Uterus (tissue), 2 donors: Measurements from ENCODE around the gene PRPS1.

Experiments used
- POLR2A ChIP-seq, 2 donors: fragments of 450-650 bp; IDR thresholded peaks; one replicate each; pipeline ENCODE4 v1.6.1; 2016; ENCODE audit warnings: antibody characterized with exemption in 2 of 2, mild to moderate bottlenecking in 1 of 2, moderate library complexity in 1 of 2
- TF ChIP-seq, protein P1 (sequence below), 4 experiments: fragments of 200-600 bp in 2 of 4; fragments of 450-650 bp in 2 of 4; sonication (generic) in 2 of 4; IDR thresholded peaks; one replicate each; pipeline ENCODE4 v1.5.1; 2016 to 2019; ENCODE audit warnings: antibody characterized with exemption in 4 of 4, mild to moderate bottlenecking in 2 of 4, moderate library complexity in 1 of 4

DNA sequence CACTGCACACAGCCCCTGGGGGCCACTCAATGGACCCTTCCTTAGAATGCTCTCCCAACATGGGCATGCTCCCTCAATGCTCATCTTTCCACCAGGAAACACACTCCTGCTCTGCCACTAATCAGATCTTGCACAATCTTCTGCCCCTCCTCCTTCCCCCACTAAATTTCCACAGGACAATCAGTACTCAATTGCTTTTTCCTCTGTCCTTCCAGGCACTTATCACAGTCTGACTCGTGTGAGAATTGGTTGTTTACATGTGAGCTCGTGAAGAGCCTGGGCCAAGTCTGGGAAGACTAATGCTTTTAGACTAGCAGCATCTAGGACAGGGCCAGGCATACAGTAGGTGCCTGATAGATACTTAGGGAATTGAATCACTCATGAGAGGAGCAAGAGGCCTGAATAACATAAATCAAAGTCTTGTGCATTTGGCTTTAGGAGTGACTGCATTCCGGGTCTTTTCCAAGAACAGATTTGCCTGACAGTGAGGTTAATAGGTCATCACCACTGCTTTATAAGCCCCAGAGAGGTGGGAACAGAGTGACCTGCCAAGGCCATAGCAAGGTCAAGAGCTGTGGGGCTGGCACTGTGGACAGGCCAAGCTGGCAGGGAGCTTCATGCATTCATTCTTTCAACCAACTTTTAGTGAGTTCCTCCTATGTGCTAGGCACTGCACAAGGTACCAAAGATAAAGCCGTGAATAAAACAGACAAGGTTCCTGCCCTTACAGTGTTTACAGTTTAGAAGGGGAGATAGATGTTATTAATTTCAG, 55.0 kb downstream of the PRPS1 start:
- TF ChIP-seq, protein P1, sequence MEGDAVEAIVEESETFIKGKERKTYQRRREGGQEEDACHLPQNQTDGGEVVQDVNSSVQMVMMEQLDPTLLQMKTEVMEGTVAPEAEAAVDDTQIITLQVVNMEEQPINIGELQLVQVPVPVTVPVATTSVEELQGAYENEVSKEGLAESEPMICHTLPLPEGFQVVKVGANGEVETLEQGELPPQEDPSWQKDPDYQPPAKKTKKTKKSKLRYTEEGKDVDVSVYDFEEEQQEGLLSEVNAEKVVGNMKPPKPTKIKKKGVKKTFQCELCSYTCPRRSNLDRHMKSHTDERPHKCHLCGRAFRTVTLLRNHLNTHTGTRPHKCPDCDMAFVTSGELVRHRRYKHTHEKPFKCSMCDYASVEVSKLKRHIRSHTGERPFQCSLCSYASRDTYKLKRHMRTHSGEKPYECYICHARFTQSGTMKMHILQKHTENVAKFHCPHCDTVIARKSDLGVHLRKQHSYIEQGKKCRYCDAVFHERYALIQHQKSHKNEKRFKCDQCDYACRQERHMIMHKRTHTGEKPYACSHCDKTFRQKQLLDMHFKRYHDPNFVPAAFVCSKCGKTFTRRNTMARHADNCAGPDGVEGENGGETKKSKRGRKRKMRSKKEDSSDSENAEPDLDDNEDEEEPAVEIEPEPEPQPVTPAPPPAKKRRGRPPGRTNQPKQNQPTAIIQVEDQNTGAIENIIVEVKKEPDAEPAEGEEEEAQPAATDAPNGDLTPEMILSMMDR (IDR thresholded peaks at IDR 0.05), result no peak
- TF ChIP-seq POLR2A (IDR thresholded peaks at IDR 0.05), result no peak
